CD4-positive, alpha-beta T cell treated with Interleukin-21 for 1 hour (primary cell): ENCODE results near the gene ABI3BP.

ENCODE experiments used
- DNase-seq: peaks from one replicate; pipeline ENCODE4 v3.0.0-alpha.2; 2020

ABI3BP gene

DNA sequence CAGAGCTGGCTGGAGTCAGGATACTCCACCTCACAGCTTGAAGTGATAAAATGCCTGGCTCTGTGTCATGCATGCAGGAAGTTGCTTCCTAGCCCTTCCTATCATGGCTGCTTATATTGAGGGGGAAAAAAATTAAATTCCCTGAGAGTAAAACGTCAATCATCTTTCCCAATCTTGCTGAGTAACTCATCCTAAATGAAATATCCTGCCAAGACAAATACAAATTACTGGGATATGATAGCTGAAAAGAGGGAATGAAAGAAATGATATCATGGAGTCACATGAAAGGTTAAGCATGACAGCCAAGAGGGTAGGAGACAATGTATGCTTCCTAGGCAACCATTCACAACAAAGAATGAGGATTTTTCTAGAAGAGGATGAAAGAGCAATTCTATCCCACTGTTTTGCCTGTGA is 110.6 kb downstream of the ABI3BP start:
- DNase-seq: no peak

DNA sequence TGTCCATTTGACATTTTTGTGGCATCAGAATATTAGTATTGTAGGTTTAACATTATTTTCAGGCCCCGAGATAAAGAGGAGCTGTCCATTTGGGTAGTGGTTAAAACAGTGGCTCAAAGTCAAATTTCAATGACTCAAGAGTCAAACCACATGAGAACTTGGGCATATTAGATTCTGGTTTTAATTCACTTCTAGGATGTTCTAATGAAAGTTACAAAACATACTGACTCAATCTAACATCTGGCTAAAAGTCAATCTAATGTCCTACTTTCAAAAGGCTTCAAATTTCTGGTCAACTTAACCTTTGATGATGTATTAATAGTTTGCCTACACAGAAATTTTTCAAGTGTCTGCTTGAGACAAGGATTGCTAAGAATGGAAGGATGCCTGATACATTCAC is 112.4 kb downstream of the ABI3BP start:
- DNase-seq: no peak

DNA sequence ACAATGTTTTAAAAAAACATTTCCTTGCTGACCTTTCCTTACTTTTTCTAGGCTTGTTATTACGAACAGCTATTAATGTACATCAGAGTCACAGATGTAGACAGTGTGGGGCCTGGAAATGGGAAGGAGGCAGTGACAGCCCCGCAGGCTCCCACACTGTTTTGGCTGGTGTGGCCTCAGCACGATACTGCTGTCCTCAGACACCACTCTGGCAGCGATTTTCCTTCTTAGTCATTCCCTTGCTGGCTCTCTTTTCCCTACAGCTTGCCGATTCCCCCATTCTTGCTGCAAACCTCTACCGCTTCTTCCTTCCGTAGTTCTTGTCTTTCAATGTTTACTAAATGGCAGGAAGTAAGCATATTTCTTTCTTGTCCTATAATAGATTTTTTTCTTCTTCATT is 113.1 kb downstream of the ABI3BP start:
- DNase-seq: no peak

DNA sequence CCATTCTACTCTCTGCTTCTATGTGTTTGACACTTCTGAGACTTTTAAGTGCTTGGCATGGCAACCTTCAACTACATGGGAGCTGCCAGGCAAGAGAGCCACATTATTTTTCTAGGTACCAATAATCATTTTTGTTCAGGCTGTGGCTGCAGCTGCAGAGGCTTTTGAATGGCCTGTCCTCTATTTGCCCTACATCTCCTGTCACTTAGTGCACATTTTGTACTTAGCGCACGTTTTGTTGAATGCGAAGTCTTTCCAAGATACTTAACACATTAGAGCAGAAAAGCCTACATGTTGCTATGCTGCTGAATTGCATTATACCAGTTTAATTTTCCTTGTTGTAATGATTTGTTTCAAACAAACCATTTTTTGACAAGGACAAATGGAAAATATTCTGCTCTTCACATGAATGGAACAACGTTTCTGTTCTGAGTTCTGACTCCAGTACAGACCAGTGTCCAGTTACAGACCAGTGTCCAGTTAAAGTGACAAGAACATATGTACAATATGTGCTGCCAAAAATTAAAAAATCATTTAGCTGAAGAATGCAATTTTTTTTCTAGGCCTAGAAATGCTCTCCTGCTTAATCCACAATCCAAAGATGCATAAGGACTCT is 113.9 kb downstream of the ABI3BP start:
- DNase-seq: no peak

DNA sequence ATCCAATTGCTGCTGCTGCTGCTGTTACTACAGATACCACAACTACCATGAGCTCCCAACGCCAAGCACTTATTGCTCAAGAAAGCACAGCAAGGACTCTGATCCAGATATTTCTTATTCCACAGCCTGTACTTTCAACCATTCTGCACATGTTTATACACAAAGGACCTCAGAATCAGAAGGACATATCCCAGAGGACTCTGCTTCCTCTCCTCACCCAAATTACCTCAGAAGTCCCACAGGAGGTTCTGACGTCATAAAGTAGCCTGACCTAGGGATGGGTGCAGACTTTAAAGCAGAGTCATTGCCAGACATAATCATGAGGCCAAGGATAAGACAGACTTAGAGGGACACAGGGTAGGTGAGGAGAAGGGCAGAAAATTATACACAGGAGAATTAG is 115.9 kb downstream of the ABI3BP start:
- DNase-seq: no peak

DNA sequence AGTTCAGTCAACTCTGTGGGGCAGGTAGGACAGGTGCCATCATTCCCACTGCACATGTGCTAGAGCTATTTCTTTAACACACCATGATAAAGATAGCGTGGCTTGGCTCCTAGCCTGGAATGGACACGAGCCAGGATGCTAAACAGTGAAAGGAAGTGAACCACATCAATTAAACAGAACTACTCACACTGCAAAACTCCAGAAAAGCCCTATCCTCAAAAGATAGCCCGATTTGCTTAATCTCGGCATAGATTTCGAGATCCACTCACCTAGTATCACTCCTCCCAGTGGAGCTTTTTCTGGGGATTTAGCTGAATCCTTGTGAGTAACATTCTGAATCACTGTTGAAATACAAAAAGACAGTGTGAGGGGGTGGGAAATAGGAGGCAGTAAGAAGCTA is 118.0 kb downstream of the ABI3BP start:
- DNase-seq: no peak

DNA sequence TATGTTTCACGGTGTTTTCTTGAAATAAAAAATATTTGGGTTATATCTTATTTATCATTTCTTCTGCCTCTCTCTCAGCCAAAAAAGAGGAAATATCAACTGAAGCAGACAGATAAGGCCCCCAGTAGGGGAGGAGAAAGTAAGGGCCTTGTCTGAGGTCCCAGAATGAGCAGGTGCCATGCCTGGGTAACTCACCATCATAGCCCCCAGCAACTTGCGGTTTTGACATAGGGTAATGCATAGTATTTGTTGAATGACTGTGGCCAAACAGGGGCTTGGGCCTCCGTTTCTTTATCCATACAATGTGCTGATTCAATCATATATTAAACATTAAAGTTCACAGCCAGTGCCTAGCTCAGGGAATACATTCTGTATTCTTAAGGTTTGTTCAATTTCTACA is 119.6 kb downstream of the ABI3BP start:
- no peak for DNase-seq

DNA sequence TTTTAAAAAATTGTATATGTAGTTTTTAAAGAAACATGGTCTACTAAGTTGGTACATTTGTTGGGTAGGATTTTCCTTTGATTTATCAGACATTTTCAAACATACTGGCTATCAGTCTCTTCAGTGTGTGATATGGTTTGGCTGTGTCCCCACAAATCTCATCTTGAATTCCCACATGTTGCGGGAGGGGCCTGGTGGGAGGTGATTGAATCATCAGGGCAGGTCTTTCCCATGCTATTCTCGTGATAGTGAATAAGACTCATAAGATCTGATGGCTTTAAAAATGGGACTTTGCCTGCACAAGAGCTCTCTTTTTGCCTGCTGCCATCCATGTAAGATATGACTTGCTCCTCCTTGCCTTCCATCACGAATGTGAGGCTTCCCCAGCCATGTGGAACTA is 121.9 kb downstream of the ABI3BP start:
- DNase-seq: no peak

DNA sequence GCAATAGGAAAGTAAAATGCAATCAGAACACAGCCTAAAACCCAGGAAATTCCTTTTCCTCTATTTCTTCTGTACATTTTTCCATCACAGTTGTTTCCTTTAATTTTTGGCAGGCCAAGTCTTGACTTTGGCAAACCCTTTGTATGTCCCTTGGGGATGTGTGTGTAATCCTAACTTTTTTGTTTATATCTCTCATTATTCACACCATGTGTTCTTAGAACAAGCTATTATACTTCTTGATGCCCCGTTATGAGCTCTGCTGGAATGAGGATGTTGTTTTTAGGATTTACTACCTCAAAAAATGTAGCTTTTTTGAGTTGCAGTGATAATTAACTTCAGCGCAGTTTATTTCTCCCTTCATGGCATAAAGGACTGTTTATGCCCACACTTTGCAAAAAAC is 123.4 kb downstream of the ABI3BP start:
- DNase-seq: no peak

DNA sequence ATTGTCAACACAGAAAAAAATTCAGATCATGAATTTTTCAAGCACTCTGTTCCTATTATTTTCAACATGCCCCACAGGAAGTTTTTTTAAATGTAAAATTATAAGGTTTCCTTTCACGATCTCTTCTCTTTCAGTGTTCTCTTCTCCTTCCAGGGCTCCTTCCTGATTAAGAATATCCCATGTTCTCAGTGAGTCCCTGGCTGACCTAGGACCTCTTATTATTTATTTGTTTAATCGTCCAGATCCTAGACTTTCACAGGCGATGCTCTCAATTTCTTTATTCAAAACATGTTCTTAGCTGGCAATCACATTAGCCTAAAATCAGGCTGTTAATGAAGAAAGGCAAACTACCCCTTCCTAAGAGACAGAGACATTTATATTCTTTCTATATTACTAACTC is 124.3 kb downstream of the ABI3BP start:
- DNase-seq: no peak

DNA sequence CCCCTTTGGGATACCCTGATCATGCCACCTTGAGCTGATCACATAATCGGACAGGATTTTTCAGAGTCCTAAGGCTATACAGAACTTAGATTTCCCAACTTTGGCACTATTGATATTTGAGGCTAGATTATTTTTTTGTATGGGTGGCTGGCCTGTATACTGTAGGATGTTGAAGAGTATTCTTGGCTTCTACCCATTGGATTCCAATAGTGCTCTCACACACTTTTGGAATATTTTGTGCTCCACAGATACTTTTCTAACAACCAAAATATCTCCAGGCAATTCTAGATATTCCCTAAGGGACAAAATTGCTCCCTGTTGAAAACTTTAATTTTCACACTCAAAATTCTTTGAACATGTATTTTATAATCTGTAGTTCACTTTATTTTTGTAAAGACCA is 125.1 kb downstream of the ABI3BP start:
- no peak for DNase-seq

DNA sequence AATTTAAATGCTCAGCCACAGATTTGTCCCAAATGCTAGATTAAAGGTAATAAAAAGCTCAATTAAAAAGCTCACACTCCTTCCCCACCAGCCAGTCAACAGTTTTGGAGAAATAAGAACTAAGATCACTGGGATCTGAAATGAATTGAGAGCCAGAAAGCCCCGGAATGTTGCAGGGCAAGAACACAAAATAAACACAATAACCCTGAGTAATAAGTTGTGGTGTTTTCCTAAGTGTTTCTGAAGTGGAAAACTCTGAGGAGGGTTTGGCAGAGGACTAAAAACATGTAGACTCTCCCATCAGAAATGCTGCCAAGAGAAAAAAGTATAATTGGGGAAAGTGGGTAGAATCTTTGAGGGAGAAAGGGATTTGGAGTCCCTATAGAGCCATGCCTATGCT is 127.8 kb downstream of the ABI3BP start:
- DNase-seq: no peak

DNA sequence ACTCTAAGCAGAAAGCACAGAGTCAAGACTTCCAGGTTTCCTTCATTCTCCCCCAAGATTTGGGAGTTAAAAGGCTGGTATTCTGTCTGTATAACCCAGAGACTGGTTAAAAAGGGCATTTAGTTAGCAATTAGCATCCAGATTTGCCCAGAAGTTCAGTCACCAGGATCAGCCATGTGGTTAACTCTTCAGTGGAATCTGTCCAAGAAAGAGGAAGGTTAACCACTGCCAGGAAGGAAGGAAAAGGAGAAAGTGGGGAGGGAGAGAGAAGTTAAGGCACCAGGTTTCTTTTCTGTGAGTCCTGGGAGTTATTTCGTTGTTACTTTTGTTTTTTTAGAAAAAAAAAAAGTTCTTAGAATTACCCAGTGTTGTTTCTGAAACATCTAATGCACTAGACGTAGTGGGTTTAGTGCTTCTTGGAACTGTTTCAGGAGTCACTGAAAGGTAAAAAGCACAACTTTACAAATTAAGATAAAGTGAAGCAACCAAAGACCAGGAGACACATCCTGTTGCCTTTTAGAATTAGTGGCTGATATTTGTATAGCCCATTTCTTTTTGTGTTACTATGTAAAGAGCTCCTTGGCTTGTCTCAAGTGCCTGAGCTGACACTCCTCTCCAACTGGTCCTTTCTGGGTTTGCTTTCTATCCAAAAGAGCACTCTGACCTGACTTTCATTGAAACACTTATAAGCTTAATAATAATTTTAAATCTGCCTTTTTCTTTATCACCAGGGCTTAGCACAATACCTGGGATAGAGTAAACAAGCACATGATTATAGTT is 128.6 kb downstream of the ABI3BP start:
- DNase-seq: no peak

DNA sequence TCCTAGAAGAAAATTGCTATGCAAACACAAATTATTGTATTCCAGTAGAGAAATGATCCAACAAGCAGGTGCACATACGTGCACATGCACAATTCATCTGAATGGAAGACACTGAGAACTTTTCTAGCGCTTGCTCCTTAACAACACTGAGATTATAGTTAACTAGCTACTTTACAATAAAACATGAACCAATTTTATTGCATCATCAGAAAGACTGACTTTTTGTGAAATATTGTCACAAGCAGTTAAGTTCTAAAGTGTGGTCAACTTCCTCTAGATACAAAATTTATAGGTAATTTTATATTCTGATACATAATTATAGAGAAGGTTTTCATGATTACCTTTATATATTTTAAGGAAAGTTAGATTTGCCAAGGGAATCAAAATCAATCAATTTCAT is 135.4 kb downstream of the ABI3BP start:
- DNase-seq: no peak

DNA sequence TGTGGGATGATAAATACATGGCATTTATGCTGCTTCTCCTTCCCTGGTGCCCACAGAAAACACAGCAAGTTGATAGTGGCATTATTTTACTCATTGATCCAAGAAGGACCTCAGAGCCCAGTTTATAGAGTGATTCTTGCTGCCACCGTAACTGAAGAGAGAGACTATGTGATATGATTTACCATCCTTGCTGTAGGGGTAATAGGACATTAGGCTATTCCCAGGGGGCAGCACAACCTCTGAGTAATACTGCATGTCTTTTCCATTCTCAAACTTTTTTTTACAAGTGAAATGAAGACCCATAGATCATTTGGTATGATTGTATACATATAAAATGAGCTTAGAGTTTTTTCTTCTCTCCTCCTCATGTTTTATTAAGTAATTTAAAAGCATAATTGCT is 136.4 kb downstream of the ABI3BP start:
- DNase-seq: no peak

DNA sequence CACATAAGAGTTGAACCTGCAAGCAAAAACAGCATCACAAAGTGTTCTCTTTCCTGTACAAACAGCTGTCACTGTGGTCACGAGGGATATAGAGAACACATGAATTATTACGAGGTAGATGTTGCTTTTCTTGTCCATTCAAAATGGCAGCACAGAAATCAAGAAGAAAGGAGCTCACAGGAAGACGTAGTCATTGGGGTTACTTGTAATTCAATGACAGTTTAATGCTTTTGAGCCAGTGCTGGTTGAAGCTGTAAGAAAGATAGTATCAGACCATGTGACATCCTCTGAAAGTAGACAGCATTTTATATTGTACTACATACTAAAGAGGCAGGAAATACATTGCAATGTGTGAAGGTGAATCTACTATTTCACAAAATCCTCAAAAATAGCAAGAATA is 140.4 kb downstream of the ABI3BP start:
- peak; percentile 1 for DNase-seq

DNA sequence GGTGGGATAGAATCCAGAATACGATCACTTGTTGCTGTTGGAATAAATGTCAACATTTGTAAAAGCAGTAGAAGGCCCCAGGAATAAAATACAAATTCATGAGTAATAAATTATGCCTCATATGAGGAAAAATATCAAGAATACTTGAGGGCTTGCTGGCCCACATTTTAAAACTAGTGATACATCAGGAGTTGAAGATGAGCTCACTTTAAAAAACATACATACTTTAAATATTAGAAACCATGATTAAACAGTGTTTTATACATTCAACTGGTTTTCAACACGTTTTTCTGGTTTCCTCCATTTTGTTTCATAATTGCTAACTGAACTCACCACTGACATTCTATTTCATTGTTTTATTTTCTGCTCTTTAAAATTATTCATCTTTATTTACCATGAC is 142.5 kb downstream of the ABI3BP start:
- no peak for DNase-seq

DNA sequence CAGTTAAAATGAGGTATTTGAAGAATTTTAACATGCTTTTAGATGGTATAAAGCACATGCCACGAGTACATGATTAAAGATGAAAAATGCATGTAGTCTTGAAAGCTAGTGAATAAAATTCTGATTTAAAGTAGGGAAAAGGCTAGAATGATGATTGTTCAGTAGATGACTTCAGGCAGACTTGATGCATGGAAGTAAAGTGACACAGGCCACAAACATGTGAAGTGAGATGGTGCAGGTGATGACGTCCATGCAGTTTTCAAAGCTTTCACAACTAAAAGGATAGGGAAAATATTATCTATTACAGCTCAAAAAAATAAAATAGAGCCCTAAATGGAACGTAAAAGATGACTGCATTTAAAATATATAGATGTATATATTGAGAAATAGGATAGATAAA is 143.1 kb downstream of the ABI3BP start:
- DNase-seq: no peak

DNA sequence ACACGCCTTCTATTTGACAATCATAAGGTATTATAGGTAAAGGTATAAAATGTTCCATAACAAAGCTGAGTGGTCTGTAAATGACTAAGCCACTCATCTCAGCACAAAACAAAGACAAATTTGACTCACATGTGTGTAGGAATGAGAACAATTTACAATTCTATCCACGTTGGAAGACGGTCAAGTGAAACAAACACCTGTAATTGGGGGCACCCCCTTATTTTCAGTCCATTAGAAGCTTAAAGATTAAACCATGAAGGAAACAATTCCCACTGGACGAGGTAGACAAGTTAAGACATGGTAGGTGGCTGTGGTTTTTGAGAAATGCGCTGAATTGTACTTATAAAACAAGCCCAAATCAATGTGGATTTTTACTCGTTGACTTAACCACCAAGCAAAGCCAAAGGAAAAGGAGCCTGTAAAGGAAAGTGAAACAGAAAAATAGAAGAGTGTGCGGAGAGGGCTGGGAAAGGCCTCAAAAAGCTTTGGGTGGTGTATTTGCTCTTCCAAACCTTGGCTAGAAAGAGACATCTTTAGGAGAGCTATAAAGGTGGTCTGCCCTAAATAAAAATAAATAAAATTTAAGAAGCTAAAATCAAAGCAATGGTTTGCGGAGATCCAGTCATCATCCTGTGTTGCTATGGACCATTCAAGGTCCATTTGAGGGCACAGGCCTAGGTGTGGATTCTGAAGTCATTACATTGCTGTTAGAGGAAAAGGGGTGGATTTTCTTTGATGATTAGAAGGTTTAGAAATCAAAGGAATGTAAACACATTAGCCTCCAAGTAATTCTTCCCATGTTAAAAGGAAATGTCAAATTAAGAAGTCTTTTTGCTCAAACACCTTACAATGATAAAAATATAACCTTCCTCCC is 148.9 kb downstream of the ABI3BP start:
- no peak for DNase-seq

DNA sequence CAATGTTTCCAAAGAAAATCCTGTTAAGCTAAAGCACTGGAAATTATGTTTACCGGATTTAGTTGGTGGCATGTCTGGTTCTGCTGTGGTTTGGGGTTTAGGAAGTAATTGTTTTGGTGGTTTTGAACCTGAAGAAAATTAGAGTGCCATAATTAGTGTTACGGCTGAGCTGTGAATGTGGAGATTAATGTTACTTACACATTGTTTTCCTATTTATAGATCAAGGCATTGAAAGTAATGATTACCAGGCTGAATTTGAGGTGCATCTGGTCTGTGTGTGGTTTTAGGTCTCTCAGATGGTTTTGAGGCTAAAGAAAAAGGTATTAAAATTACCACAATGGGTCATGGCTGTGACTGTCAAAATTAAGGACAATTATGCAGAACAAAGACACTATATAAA is 155.1 kb downstream of the ABI3BP start:
- no peak for DNase-seq

DNA sequence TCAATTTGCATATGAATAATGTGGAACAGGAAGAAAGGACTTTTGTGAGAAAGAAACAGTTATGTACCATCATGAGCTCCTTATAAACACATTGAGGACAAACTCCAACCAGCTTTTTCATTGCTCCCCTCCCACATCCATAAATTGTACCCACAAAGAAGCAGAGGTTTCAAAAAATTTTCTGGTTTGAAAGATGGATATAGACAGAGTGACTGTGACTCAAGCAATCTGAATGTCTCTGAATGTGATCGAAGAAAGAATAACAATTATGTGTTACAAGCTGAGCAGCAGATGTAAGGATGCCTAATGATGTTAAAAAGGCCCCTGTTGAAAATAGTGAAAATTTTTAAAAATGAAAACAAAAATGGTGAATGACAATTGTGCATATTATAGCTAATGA is 156.6 kb downstream of the ABI3BP start:
- DNase-seq: no peak

DNA sequence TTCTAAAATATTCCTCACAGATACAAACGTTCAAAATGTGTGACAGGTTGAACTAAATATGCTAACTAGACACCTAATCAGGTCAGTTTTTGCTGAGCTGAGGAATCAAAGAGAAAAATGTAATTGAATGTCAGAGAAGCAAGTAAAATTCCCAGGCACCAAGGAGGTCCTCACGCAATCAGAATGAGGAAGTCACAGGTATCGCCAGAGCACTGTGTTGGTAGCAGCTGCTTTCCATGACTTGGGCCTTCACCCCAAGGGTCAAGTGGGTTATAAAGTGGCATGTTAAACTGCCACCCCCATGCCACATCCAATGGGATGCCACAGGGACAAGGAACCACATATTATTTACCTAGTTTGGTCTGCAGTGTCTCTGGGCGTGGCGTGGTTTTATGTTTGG is 158.9 kb downstream of the ABI3BP start:
- DNase-seq: no peak

DNA sequence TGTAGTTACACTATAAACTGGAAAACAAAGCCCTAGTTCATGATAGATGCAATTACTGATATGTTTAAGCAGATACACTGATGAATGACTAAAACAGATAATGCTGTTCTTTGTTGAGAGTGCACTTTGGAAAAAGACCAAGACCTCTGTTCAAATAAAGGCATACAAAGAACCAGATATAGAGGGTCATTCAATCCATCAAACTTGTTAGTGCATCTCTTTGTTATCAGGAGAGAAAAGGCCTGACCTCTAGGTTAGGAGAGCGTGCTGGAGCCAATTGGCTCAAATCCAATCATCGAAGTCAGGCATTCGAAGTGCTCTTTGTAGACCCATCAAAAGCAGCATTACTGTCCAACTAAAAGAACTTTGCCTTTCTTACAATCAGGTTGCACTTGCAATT is 159.7 kb downstream of the ABI3BP start:
- no peak for DNase-seq

DNA sequence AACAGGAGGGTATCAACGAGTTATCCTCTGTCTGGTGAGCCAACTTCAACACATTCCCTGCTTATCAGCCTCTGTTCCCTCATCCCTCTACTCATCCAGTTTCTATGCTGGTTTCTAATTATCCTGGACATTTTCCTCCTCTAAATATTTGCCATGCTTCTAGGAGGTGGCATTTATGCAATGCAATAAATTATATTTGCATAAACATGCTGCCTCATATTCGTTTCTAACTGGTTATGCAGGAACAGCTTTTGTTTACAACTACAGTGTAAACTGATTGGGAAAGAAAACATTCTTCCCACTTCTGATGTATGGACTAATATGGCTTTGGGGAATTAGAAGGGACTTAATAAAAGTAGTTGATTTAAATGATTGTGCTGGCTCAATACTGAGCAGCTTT is 161.6 kb downstream of the ABI3BP start:
- no peak for DNase-seq
